Measurements from ENCODE around the gene FAM111A. TPM values are rescaled to one million over a fixed set of nuclear protein-coding genes. Genes with fewer than 3 reads are reported as not detected.

FAM111A gene
- total RNA-seq, 1 experiment from 2014 or later = 20.1 TPM

DNA sequence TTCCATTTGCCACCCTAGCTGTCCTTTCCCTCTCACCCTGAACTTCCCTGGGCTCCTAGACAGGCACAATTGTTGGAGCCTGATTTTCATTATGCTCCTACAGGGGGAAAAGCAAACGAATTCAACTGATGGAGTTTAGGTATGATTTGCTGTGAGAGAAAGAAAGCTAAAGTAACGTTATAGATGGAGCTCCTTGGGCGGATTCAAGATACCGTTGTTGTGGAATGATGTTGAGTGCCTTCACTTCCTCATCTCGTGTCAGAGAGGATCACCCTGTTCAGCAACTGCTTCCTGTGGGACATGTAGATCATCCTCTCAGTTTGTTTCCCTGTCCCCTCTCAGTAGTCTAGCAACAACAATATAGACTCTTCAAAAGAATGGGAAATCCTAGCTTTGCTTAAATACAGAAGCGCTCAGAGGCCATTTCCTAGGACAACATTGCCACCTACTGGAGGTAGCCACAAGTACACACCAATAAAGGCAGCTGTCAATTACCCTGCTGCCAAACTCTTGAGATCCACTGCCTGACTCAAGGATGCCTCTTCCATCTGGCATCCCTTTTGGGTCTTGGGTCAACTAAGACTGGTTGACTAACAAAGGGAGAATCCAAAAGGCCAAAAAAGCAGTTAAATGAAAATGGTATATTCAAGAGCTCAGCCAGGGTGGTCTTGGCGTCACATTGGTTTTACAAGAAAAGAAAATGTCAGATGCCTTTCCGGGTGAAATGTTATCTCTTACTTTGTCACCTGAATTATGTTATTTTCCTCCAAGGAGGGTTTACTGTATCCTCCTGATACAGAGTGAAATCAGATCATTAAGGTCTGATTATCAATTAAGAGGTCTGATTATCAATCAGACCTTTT is 15.8 kb downstream of the FAM111A start:
- DNase-seq = peak; percentile 66
- H3K9ac ChIP-seq (ENCODE audit: extremely low read depth, insufficient read length, low read length) = no peak overlapping the region
- no peak overlapping the region for H2BK12ac ChIP-seq (ENCODE audit: insufficient read length, low read depth, low read length)
- no peaks in the 10 kb centered on the region for H4K20me1 ChIP-seq (ENCODE audit: control insufficient read depth, insufficient read depth, insufficient read length)
- no peak overlapping the region for H2AK5ac ChIP-seq (ENCODE audit: insufficient read length, low read length)
- Mint-ChIP-seq H3K27me3 (ENCODE audit: low read depth) (no peaks in the 10 kb centered on the region; the same call in 1 of the 2 replicates), H3K4me1 (peaks cover 4 to 5% of the 10 kb centered on the region in 2 experiments), H3K4me3 (no peak overlapping the region), H3K27ac (no peak overlapping the region), H3K36me3 (ENCODE audit: insufficient read depth in 1 of 3, low read depth in 3 of 3) (no peaks in the 10 kb centered on the region; a peak in 1 of 7 replicates), H3K9me3 (peaks cover 3 to 4% of the 10 kb centered on the region in 2 experiments; a peak in 3 of 5 replicates)
- no peak overlapping the region for H2BK15ac ChIP-seq (ENCODE audit: low read depth, low read length)
- H3K23ac ChIP-seq (ENCODE audit: insufficient read length, low read depth, low read length) = no peak overlapping the region
- H2BK120ac ChIP-seq (ENCODE audit: low read depth, low read length, poor library complexity, severe bottlenecking) = no peak overlapping the region
- H4K5ac ChIP-seq (ENCODE audit: insufficient read length, low read depth, low read length) = no peak overlapping the region
- no peak overlapping the region for H3K4me2 ChIP-seq (ENCODE audit: insufficient read depth, insufficient read length, low read length)
- no peak overlapping the region for H2BK5ac ChIP-seq (ENCODE audit: insufficient read length, low read length)
- H3K14ac ChIP-seq (ENCODE audit: insufficient read depth, low read length) = peak overlapping the region; percentile 47; the same call in 1 of the 2 replicates
- H3K56ac ChIP-seq (ENCODE audit: insufficient read length, low read depth, low read length) = no peak overlapping the region
- WGBS (ENCODE audit: extremely low coverage, insufficient read length, low lambda C conversion rate) = no CpG with 5 or more reads among the region's 8 CpGs
- no peak overlapping the region for H2AFZ ChIP-seq (ENCODE audit: low read length)
- no peaks in the 10 kb centered on the region for H3K79me2 ChIP-seq (ENCODE audit: insufficient read depth, low read length)
- no peaks in the 10 kb centered on the region for H3K27me3 ChIP-seq (ENCODE audit: insufficient read depth, low read length)
- H3K23me2 ChIP-seq (ENCODE audit: insufficient read length, low read depth, low read length, poor library complexity, severe bottlenecking) = no peaks in the 10 kb centered on the region
- H3K4me1 ChIP-seq (ENCODE audit: insufficient read depth, low read length) = no peaks in the 10 kb centered on the region
- peak overlapping the region; percentile 25 for H3K18ac ChIP-seq (ENCODE audit: insufficient read length, low read depth, low read length)
- H4K91ac ChIP-seq (ENCODE audit: insufficient read length, low read depth, low read length) = no peak overlapping the region
- TF ChIP-seq, protein P1, sequence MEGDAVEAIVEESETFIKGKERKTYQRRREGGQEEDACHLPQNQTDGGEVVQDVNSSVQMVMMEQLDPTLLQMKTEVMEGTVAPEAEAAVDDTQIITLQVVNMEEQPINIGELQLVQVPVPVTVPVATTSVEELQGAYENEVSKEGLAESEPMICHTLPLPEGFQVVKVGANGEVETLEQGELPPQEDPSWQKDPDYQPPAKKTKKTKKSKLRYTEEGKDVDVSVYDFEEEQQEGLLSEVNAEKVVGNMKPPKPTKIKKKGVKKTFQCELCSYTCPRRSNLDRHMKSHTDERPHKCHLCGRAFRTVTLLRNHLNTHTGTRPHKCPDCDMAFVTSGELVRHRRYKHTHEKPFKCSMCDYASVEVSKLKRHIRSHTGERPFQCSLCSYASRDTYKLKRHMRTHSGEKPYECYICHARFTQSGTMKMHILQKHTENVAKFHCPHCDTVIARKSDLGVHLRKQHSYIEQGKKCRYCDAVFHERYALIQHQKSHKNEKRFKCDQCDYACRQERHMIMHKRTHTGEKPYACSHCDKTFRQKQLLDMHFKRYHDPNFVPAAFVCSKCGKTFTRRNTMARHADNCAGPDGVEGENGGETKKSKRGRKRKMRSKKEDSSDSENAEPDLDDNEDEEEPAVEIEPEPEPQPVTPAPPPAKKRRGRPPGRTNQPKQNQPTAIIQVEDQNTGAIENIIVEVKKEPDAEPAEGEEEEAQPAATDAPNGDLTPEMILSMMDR (conservative IDR thresholded peaks at IDR 0.05) = peak; percentile 91
- no peak overlapping the region for H3T11ph ChIP-seq (ENCODE audit: low read length)
- no peaks in the 10 kb centered on the region for H3K9me3 ChIP-seq (ENCODE audit: control insufficient read depth, low read depth, low read length)
- H3K79me1 ChIP-seq (ENCODE audit: insufficient read depth, low read depth, low read length, poor library complexity, severe bottlenecking) = no peaks in the 10 kb centered on the region
- no peak overlapping the region for H4K8ac ChIP-seq (replicated peaks; ENCODE audit: insufficient read length, low read depth, low read length)
- no peak overlapping the region for H2BK20ac ChIP-seq (ENCODE audit: low read depth, low read length, poor library complexity, severe bottlenecking)
- no peak overlapping the region for H3K4ac ChIP-seq (ENCODE audit: low read depth, low read length)
- no peak overlapping the region for H3K27ac ChIP-seq (ENCODE audit: insufficient read length, low read depth, low read length)
